ENCODE data around the gene RPL22L1.

DNA sequence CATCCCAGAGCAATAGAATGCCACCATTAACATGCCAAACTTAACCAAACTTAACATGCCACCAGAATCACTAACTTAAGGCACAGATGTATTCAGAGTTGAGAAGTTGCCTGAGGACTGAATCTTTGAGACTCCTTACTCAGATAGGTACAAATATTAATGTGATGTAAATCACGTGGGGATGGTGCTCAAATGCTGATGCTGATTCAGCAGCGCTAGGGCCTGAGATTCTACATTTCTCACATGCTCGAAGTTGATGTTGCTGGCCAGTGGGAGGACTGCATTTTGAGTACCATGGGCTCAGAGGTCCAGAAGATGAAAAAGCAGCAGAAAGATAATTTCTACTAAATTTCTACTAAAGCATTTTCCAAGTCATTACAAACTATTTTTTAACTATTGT lies 54.1 kb downstream of the RPL22L1 start:
- TF ChIP-seq, protein P1, sequence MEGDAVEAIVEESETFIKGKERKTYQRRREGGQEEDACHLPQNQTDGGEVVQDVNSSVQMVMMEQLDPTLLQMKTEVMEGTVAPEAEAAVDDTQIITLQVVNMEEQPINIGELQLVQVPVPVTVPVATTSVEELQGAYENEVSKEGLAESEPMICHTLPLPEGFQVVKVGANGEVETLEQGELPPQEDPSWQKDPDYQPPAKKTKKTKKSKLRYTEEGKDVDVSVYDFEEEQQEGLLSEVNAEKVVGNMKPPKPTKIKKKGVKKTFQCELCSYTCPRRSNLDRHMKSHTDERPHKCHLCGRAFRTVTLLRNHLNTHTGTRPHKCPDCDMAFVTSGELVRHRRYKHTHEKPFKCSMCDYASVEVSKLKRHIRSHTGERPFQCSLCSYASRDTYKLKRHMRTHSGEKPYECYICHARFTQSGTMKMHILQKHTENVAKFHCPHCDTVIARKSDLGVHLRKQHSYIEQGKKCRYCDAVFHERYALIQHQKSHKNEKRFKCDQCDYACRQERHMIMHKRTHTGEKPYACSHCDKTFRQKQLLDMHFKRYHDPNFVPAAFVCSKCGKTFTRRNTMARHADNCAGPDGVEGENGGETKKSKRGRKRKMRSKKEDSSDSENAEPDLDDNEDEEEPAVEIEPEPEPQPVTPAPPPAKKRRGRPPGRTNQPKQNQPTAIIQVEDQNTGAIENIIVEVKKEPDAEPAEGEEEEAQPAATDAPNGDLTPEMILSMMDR (IDR thresholded peaks at IDR 0.05), result no peak
- TF ChIP-seq POLR2AphosphoS5 (IDR thresholded peaks at IDR 0.05) (no peak), POLR2A (IDR thresholded peaks at IDR 0.05) (no peak)
